ENCODE data around the gene BAMBI.

Gene BAMBI

DNA sequence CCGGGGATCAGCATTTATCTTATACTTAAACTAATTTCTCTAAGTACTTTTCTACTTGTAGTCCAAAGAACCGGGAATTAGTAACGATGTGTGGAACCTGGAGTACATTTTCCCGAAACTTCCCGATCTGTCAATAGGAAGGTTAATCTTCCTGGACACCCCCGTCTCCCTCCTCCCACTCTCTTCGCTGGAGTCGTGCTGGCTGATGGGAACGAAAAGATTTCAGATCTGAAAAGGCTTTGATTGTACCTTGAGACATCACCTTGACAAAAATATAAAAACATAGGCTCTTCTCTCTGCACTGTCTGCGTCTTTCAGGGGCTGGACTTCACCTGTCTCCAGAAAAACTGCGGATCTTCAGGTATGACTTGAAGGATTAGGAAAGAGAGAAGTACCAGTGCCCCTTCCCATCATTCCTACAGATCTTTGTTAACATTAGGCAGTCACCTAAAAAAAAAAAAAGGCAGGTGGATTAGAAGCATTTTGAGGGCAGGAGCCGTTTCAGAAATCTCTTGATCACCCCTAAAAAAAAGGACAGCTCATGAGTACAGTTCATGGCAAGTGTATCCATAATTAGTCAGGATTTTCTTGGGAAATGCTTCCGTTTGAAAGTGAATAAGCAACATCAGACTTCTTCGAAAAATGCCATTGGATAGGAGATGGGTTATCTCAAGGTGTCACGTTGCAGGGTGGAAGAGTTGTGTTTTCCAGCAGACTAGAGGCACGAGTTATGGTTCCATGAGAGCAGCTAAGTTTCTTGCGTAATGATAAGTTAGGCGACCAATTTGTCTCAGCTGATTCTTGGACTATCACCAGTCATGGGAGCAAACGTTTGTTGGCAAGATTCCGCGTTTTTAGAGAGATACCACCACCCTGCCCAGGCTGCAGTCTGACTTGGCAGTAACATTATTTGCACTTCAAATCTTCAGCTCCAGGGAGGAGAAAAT lies 7.8 kb upstream of the BAMBI start:
- no peak overlapping the region for H3K27ac ChIP-seq
- H3K4me3 ChIP-seq = peak overlapping the region in 3 of 7 experiments; percentile 1 to 29 (median 18)

DNA sequence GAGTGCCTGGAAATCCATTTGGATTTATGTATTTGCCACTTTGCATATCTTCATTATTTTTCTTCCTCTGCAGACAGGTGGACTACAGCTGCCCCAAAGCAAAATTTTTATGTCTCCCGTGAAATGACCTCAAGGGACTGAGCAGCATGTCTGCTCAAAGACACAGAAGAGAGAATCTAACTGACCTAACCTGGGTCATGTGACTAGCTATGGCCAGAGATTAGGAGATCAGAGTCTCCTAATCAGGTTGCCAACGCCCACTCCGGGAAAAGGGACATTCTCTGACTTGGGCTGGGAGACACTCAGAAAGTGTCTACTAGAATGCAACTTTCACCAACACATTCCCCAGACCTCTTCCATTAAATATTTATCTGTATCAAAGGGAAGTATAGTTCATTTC lies 2.5 kb upstream of the BAMBI start:
- Histone ChIP-seq H3K4me3 (no peak overlapping the region), H3K27ac (no peak overlapping the region)

DNA sequence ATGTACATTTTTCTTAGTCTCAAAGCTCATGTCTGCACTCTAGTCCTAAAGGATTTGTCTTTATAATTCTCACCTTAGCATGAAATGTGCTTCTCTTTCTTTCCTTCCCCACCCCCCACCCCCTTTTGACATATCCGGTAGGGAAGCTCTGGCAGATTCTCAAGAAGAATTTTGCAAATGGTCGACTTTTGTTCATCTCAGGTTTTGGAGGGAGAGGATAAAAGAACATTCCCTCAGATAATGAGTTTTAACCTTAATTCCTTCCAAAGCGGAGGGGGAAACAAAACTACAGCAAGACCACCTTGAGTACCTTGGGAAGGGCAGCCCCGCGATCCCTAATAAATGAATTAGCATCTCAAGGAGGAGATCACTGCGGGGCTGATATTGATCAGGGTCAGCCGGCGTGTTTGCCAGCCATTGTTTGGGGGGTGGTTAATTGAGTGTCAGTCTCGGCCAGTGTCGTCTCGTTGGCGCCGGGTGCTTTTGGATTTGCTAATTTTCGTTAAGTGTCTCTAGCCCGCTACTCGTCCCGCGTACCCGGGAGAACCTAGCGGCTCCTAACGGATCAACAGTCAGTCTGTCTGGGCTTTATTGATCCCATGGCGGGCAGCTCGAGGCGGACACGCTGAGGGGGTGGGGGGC lies 874 bp upstream of the BAMBI start:
- Histone ChIP-seq H3K4me3 (peak overlapping the region; percentile 10 to 78 (median 50)), H3K27ac (peak overlapping the region in 2 of 21 experiments; percentile 16 to 23)

DNA sequence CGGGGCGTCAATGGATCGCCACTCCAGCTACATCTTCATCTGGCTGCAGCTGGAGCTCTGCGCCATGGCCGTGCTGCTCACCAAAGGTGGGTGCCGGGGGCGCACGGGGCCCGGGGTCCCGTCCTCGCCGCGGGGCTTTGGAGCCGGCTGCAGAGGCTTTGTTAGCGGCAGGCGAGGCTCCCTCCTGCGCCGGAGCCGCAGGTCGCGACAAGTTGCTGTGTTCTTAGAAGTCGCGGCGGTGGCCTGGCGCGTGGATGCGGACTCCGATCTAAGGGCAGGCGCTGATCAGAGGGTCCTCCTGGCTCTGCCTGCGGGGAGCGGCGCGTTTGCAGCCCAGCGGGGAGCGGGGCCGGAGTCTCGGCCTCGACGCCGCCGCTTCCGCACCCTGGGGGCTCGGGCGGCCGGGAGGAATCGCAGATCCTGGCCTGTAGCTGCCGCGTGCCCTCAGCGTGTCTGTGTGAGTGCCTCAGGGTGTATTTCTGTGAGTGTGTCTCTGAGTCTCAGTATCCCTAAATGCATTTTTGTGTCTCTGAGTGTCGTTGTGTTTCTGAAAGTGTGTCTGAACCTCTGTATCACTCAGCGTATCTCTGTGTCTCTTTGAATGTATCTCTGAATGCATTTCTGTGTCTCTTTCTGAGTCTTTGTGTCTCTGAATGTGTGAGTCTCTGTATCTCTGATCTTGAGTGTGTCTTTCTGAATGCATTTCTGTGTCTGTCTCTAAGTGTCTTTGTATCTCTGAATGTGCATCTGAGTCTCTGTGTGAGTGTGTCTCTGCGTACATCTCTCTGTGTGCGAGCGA lies 766 bp downstream of the BAMBI start:
- H3K4me3 ChIP-seq = peak overlapping the region; percentile 34 to 78 (median 59)
- peak overlapping the region in 10 of 21 experiments; percentile 1 to 79 (median 33) for H3K27ac ChIP-seq

DNA sequence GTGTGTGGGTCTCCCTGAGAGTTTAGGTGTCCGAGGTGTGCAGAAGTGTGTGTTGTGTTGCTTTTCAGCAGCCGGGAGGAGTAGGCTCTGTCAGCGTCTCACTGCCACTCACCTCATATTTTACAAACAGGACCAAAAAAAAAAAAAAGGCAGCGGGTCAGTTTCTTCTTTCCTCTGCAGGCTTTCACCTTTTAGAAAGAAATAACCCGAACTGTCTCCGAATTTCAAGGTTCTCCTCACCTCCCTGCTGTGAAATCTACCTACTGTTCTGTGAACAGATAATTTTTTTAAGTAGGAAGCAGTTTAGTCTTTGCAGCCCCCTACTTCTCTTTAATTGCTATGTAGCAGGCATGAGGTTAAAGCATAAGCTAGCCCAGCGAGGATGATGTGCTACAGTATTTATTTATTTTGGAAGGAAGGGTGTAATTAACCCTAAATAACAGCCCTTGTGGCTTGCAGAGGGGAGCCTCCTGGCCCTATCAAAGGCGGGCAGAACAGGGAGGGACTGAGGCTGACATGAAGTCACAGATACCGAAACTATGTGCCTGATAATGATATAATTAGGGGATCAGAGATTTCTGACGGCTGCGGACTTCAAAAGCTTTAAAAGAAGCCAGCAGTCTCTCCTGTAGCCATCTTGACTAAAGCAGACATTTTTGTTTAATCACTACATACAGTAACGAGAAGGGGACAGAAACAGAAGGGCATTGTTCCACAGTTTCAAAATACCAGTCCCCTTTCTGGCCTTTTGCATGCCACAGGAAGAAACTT lies 1.6 kb downstream of the BAMBI start:
- Histone ChIP-seq H3K27ac (peak overlapping the region in 2 of 21 experiments; percentile 68 to 79), H3K4me3 (peak overlapping the region in 3 of 7 experiments; percentile 50 to 78 (median 66))

DNA sequence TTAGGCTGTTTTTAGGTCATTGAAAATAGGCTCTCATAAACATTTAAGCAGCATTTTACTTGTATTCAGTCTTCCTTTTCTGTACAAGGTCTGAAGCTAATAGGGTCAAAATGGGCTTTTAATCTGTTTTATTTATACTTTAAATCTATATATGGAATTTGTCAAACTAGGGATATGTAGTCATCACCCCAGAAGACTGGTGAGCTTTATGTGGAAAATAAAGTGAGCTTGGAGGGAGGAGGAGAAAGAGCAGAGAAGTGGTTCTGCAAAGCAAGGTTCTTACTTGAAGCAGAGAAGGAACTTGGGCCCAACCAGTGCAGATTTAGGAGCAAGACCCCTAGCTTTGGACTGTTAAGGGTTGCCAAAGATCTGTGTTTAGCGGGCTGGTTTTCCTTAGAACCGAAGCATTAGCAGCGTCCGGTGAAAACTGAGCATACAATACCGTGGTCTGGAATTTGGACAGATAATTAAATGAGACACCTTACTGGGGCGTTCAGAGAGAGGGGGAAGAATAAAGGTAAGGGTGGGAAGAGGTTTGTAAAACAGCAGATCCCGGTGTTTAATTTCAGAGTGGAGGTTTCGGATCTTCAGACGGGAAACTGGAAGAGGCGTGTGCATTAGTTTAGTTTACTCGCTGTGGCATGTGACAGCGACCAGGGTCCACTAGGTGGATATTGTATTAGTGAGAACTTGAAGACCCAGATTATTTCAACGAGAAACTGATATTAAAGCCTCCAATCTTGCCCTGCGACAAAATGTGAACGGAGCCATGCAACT lies 2.4 kb downstream of the BAMBI start:
- H3K4me3 ChIP-seq = no peak overlapping the region
- H3K27ac ChIP-seq = no peak overlapping the region

DNA sequence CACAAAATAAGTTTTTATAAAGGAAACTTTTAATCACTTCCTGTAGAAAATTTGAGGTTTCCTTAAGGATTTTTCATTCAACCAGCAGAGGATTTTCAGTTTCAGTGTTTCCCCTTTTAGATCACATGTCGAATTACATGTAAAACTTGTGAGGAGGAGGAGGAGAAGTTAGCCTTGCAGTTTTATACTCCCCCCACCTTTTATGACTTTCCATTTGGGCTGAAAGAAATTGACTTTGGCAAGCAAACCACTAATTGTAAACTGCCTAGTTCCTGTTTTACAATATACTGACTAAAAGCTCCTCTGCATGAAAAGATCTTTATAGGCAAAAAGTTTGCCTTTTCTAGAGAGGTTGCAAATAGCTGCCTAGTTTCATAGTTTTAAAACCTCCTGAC lies 3.0 kb downstream of the BAMBI start:
- no peak overlapping the region for H3K4me3 ChIP-seq

DNA sequence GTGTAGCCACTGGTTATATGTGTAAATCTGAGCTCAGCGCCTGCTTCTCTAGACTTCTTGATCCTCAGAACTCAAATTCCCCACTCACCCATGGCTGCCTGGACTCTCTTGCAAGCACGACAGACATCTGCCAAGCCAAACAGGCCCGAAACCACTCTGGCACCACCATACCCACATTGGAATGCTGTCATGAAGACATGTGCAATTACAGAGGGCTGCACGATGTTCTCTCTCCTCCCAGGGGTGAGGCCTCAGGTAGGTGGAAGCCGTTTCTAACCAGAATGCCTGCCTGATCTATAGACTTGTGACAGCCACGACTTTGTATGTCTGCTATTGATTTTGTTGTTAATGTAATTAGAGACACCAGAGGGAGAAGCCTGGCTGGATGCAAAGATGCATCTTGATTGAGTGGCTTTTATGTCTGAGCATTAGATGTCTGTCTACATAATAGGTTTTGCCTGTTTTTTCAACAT lies 4.0 kb downstream of the BAMBI start:
- no peak overlapping the region for H3K4me3 ChIP-seq
- H3K27ac ChIP-seq = no peak overlapping the region

More for the DNA sequence above, 3.0 kb downstream of the BAMBI start:
- H3K27ac ChIP-seq = no peak overlapping the region

DNA sequence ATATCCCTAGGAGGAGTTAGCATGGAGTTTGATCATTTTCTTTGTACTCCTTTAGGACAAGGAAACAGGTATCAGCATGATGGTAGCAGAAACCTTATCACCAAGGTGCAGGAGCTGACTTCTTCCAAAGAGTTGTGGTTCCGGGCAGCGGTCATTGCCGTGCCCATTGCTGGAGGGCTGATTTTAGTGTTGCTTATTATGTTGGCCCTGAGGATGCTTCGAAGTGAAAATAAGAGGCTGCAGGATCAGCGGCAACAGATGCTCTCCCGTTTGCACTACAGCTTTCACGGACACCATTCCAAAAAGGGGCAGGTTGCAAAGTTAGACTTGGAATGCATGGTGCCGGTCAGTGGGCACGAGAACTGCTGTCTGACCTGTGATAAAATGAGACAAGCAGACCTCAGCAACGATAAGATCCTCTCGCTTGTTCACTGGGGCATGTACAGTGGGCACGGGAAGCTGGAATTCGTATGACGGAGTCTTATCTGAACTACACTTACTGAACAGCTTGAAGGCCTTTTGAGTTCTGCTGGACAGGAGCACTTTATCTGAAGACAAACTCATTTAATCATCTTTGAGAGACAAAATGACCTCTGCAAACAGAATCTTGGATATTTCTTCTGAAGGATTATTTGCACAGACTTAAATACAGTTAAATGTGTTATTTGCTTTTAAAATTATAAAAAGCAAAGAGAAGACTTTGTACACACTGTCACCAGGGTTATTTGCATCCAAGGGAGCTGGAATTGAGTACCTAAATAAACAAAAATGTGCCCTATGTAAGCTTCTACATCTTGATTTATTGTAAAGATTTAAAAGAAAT lies 4.8 kb downstream of the BAMBI start:
- no peak overlapping the region for H3K4me3 ChIP-seq

DNA sequence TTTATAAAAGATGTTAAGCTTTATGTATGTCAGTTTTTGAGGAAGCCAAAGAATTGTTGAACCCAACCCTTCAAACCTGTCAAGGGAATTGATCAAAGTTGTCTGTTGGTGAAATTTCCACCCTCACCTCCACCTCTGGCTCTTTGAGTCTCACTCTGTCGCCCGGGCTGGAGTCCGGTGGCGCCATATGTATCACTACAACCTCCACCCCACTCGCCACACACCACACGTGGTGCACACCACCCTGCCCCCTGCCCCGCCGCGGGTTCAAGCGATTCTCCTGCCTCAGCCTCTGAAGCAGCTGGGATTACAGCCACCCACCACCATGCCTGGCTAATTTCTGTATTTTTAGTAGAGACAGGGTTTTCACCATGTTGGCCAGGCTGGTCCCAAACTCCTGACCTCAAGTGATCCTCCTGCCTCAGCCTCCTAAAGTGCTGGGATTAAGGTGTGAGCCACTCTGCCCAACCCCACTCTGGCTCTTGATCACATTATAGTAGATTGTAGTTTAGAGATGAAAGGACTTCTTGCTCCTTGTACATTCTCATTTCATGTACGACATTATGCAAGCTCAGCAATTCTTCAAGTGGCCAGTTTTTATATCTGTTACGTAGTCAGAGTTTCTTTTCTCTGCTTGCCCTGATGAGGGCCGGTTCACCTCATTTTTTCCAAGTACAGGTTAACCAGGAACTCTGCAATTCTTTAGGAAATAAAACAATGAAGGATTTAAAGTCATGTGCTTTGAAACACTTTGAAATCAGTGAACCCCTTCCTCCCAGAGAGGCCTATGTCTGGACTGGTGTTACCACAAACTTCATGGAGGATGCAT lies 7.0 kb downstream of the BAMBI start:
- no peak overlapping the region for H3K4me3 ChIP-seq
- H3K27ac ChIP-seq = no peak overlapping the region

More for the DNA sequence above, 4.8 kb downstream of the BAMBI start:
- H3K27ac ChIP-seq = no peak overlapping the region

DNA sequence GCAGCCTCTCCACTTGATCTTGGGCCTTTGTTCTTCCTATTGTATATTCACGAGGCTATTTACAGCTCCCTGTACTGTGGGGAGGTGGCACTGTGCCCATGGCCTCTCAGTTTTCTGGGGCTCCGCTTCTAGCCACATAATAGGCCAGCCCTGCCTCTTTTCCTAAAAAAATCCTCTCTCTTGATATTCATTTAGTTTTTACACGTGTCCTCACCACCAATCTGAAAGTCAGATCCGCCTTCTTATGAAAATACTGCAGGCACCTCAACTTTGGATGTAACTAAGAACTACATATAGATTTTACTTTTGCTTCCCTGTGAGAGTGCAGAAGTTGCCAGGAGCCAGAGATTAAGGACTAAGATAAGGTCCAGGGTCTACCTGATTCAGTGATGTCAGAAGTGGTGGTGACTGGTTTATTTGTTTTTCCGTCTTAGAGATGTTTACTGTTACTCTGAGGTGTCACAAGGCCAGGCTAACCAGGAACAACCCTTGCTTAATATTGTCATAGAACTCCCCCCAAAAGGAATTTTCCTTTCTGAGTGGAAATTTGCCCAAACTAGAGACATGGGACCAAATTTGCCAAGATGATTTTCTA lies 7.8 kb downstream of the BAMBI start:
- no peak overlapping the region for H3K27ac ChIP-seq

DNA sequence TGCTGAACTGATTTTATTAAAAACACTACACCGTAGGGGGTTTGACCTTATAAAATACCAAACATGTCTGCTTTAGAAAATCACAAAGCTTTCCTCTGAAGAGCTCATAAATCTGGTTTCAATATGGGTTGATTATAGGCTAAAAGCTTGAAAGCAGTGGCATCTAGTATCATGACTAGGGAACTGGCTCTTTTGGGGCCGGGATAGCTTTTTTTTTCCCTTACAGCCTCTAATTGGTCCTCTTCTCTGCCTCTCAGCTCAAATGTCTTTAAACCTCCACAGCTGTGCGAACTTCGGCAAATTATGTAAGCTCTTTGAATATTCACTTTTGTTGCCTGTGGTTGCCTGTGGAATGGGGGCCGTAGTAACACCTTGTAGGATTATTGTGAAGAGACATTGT lies 8.4 kb downstream of the BAMBI start:
- H3K4me3 ChIP-seq = no peak overlapping the region
- H3K27ac ChIP-seq = no peak overlapping the region

More for the DNA sequence above, 7.8 kb downstream of the BAMBI start:
- no peak overlapping the region for H3K4me3 ChIP-seq

DNA sequence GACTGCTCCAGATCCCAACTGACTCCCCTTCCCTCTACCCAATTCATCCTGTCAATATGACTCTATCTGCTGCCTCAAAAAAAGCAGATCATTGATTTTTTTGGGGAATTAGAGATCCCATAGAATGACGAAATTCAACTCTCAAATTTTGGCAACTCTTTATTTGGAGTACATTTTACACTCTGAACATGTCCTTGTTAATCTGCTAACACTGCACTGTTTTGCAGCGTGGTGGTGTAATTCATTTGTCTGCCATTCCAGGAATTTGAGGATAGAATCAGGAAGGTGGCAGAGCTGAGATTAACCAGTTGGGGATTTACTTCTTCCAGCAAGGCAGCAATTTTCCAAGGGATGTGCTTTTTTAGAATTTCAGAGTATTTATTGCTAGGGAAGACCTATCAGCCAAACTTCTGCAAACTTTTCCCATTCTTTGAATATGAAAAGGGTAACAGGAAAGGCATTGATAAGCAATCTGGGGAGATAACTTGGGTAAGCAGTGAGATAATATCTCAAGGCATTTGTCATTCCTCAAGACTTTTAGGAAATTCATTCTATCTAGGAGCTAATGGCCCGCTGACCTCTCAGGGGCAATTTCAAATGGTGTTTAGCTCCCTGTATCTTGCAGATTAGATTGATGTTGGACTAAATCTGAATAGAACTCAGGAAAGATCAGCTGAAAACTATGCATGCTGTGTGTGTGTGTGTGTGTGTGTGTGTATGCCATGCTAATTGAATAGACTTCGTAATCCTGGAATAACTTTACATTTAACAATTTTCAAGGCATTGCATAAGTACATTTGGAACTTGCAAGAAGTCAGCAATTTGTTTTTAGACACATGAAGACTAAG lies 9.7 kb downstream of the BAMBI start:
- H3K27ac ChIP-seq = no peak overlapping the region
- no peak overlapping the region for H3K4me3 ChIP-seq

DNA sequence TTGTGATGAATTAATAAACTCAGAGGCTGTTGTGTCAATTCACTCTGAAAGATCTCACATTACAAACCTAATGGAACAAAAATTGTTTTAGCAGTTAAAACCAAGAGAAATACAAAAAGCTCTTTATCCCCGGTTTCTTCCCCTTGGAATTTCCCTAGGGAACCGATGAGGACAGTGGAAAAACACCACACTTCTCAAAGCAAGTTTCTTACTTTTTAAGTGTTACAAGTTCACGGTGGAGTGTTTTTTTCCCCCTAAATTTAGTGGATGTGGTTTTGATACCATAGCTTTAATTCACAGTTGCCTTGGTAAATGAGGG lies 10.3 kb downstream of the BAMBI start:
- H3K4me3 ChIP-seq = no peak overlapping the region
- H3K27ac ChIP-seq = peak overlapping the region in 1 of 21 experiments; percentile 17

DNA sequence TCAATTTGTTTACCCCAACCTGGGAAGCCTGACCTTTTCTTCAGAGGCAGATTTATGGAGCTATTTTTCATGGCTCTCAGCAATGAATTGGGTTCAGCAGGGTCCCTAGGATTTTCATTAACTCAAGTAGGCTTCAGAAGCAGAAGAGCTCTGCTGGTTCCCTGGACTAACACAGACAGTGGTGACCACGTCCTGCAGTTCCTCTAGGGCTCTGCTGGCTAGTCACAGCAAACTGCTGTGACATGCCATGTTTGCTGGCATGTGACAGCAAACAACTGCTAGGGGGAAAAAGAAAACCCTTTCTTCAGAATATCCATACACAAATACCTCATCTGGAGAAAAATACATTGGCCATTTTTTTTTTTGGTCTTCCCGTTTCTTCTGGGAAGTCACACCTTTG lies 13.2 kb downstream of the BAMBI start:
- Histone ChIP-seq H3K27ac (no peak overlapping the region), H3K4me3 (no peak overlapping the region)

Data from skin epidermis (tissue), 12 donors.